ENCODE results near the gene TMEM209.

Gene TMEM209

DNA sequence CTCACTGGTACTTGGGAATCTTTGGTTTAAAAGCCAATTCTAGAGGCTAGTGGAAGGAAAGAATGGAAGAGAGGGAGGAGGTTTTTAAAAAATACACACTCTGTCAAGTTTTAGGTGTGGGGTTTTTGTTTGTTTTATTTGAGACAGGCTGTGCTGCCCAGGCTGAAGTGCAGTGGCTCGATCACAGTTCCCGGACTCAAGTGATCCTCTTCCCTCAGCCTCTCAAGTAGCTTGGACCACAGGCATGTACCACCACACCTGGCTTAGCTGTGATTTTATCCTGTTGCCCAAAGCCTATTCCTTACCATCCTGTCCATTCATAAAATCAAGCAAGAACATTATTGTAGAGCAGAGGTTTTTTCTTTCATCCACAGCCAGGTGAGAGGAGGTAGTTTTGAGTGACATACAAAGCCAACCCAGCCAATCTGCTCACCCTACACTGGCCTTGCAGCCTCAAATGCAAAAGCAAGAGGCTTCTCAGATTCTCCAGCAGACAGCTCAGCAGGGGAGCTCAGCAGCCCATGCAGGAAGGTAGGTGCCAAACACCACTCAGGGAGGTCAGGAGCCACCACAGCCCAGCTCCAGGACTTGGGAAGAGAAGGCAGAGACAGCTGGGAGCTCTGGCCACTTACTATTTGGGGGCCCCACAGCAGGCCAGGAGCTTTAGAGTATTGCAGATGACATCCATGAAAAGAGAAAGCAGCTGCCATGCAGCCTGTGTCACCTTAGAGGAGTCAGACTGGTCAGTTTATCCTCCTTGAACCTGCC is 65.8 kb downstream of the TMEM209 start:
- no peak for DNase-seq (ENCODE audit: low spot score)
- no peak overlapping the region for H3K4me3 Mint-ChIP-seq

DNA sequence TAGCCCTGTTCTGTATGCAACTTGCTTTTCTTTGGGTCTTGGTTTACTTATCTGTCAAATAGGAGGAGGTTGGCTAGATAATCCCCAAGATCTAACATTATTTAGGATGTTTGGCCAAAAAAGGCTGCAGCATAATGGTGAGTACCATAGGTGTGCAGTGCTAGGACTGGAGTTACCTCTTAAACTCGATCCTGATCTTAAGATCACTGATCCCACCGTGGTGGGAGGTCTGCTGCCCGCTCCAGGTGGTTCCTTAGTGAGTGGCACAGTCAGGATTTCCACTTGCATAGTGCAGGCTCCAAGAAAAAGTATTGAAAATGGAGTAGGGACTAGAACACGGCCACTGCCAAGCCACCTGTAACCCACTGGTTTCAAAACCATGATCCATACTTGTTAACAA is 68.0 kb downstream of the TMEM209 start:
- no peak overlapping the region for H3K27ac Mint-ChIP-seq
- peaks cover 37% of the 10 kb centered on the region for H3K36me3 Mint-ChIP-seq (ENCODE audit: low read depth)

More for the DNA sequence above, 65.8 kb downstream of the TMEM209 start:
- Mint-ChIP-seq H3K9me3 (no peaks in the 10 kb centered on the region), H3K36me3 (ENCODE audit: low read depth) (peaks cover 29% of the 10 kb centered on the region), H3K4me1 (ENCODE audit: low read depth) (peaks cover 22% of the 10 kb centered on the region), H3K27ac (no peak overlapping the region), H3K27me3 (ENCODE audit: low read depth) (peaks cover 16% of the 10 kb centered on the region)

DNA sequence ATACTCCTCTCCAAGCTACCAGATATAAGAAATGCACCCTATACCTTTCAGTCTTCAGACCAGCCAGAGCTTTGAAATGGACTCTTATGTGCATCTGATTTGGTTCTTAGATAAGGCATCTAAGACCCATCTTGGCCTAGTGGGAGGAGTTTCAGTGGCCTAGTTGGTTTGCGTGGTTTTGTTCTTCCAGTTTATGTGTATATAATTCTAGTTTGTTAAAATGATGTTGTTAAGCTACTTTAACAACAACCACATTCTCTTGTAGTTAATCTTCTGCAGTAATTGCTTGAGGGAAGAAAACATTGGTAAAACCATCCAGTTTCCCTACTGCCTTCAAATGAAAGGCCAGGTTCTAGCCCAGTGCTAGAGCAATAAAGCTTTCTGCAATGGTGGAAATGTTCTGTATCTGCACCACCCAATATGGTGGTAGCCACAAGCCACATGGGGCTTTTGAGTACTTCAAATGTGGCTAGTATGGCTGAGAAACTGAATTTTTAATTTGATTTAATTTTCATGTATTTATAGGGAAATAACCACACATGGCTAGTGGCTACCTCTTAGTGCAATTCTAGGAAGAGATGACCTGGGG is 68.5 kb downstream of the TMEM209 start:
- H3K27ac Mint-ChIP-seq: no peak overlapping the region
- no peaks in the 10 kb centered on the region for H3K9me3 Mint-ChIP-seq
- H3K36me3 Mint-ChIP-seq (ENCODE audit: low read depth): peaks cover 38% of the 10 kb centered on the region
- no peak for DNase-seq (ENCODE audit: low spot score)
- H3K4me3 Mint-ChIP-seq: no peak overlapping the region
- peaks cover 22% of the 10 kb centered on the region for H3K4me1 Mint-ChIP-seq (ENCODE audit: low read depth)
- peaks cover 2% of the 10 kb centered on the region for H3K27me3 Mint-ChIP-seq (ENCODE audit: low read depth)

More for the DNA sequence above, 68.0 kb downstream of the TMEM209 start:
- peaks cover 22% of the 10 kb centered on the region for H3K4me1 Mint-ChIP-seq (ENCODE audit: low read depth)
- no peak for DNase-seq (ENCODE audit: low spot score)
- H3K27me3 Mint-ChIP-seq (ENCODE audit: low read depth): peaks cover 4% of the 10 kb centered on the region
- no peaks in the 10 kb centered on the region for H3K9me3 Mint-ChIP-seq
- H3K4me3 Mint-ChIP-seq: no peak overlapping the region

DNA sequence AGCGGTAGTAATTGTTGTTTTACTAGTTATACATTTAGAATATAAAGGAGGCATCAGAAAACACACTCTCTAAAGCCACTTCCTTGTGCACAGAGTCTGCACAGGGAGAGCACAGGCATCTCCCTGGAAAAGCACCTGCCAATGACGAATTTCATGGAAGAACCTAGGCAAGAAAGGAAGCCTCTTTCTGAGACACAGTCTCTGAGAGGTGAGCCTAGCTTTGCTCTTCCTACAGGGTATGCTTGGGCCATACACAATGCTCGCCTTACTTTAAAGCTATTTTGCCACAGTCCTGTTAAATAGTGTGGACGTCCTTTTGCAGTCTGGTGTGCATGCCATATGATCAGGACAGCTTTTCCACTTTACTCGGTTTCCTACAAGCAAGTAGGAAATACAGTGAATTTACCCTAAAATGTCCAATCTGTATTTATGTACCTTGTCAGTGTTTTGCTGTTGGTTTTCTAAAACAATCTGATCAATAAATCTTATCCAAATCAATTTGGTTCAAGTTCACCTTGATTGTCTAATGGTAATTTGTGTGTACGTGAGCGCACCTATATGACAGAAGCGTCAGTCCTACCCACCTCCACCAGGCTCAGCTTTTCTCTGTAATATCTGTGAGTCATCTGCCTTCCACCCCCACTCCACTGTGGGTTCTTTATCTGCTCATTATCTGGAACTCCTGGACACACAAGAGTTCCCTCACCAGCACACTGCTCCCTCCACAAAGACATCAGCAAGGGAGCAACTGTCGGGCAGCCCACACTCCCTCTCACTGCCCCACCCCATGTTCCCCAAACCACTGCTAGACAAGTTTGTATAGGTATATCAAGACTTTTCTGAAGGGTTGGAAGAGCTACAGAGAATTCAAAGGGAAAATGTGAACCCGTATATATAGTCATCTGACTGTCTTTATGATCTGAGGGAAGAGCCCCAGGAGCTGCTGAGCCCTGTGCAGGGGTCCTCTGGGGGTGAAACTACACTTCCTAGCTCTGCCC is 69.7 kb downstream of the TMEM209 start:
- no peaks in the 10 kb centered on the region for H3K27me3 Mint-ChIP-seq (ENCODE audit: low read depth)
- peak overlapping the region; percentile 0 for H3K4me3 Mint-ChIP-seq
- H3K36me3 Mint-ChIP-seq (ENCODE audit: low read depth): peaks cover 46% of the 10 kb centered on the region
- H3K9me3 Mint-ChIP-seq: no peaks in the 10 kb centered on the region
- peaks cover 21% of the 10 kb centered on the region for H3K4me1 Mint-ChIP-seq (ENCODE audit: low read depth)
- peak; percentile 32 for DNase-seq (ENCODE audit: low spot score)
- no peak overlapping the region for H3K27ac Mint-ChIP-seq

- Mint-ChIP-seq H3K4me1 (ENCODE audit: low read depth) (peaks cover 21% of the 10 kb centered on the region), H3K4me3 (no peak overlapping the region), H3K27me3 (ENCODE audit: low read depth) (no peaks in the 10 kb centered on the region), H3K36me3 (ENCODE audit: low read depth) (peaks cover 50% of the 10 kb centered on the region), H3K27ac (no peak overlapping the region), H3K9me3 (no peaks in the 10 kb centered on the region)
- no peak for DNase-seq (ENCODE audit: low spot score)
Measured at GRCh38 chr7:130134726-130135125, 70.5 kb downstream of the TMEM209 start.

DNA sequence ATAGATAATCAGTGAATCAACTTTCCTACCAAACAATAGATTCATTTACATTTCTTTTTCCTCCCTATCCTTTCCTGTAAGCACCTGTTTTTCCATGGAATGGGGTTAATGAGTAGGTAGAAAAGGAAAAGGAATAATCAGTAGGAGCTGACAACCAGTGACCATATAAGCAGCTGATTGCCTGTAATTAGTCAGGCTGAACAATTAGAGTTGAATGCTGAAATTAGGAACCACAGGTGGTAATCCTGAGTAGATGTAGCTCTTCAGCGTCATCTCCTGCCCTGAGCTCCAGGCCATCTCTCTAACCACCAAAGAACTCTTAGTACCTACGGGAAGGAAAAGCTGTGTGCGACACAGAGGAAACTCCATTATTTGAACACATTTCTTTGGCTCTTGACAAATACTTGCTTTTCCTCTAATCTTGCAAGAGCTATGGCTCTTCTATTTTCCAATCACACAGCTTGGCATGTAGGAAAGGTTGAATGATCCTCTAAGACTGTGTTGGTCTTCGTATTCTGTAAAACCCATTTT is 71.0 kb downstream of the TMEM209 start:
- Mint-ChIP-seq H3K36me3 (ENCODE audit: low read depth) (peaks cover 53% of the 10 kb centered on the region), H3K27me3 (ENCODE audit: low read depth) (no peaks in the 10 kb centered on the region), H3K9me3 (no peaks in the 10 kb centered on the region), H3K4me1 (ENCODE audit: low read depth) (peaks cover 21% of the 10 kb centered on the region), H3K27ac (no peak overlapping the region), H3K4me3 (no peak overlapping the region)
- DNase-seq (ENCODE audit: low spot score): no peak

DNA sequence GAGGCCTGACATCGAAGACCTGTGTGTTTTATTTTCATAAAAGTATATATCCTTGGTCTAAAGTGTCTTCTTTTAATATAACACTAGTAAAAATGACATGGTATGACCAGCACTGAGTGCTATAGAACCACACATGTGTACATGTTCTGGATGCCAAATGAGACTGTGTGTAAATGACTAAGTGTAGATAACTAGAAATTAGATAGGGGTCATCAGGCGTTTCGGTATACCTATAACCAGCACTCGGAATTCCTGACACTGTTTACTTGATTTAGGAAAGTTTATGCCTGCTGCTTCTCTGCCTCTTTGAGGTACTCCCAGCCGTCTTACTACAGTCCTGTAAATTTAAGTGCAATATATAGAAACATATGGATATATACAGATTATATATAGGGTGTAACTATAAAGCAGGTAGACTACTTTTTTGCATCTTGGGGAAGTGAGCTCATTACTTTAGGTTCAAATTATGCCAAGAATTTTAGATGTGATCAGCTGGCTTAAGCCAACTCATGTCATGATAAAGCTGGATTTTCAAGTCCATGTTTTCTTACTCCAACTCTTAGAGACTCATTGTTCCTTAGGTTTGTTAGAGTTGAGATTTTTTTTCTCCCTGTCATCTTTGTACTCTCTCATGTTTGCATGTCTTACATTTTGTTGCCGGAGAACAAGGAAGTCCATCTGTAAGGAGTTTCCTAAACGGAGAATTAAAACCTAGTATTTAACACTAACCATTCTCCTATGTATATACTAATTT is 72.0 kb downstream of the TMEM209 start:
- Mint-ChIP-seq H3K9me3 (no peaks in the 10 kb centered on the region), H3K27ac (no peak overlapping the region), H3K36me3 (ENCODE audit: low read depth) (peaks cover 55% of the 10 kb centered on the region), H3K4me3 (no peak overlapping the region), H3K27me3 (ENCODE audit: low read depth) (no peaks in the 10 kb centered on the region), H3K4me1 (ENCODE audit: low read depth) (peaks cover 21% of the 10 kb centered on the region)
- DNase-seq (ENCODE audit: low spot score): no peak

GRCh38 chr7:130131964-130132875 is 73.0 kb downstream of the TMEM209 start:
- Mint-ChIP-seq H3K4me3 (no peak overlapping the region), H3K4me1 (ENCODE audit: low read depth) (peaks cover 21% of the 10 kb centered on the region), H3K9me3 (no peaks in the 10 kb centered on the region), H3K36me3 (ENCODE audit: low read depth) (peaks cover 58% of the 10 kb centered on the region), H3K27ac (no peak overlapping the region), H3K27me3 (ENCODE audit: low read depth) (no peaks in the 10 kb centered on the region)
- DNase-seq (ENCODE audit: low spot score): no peak

DNA sequence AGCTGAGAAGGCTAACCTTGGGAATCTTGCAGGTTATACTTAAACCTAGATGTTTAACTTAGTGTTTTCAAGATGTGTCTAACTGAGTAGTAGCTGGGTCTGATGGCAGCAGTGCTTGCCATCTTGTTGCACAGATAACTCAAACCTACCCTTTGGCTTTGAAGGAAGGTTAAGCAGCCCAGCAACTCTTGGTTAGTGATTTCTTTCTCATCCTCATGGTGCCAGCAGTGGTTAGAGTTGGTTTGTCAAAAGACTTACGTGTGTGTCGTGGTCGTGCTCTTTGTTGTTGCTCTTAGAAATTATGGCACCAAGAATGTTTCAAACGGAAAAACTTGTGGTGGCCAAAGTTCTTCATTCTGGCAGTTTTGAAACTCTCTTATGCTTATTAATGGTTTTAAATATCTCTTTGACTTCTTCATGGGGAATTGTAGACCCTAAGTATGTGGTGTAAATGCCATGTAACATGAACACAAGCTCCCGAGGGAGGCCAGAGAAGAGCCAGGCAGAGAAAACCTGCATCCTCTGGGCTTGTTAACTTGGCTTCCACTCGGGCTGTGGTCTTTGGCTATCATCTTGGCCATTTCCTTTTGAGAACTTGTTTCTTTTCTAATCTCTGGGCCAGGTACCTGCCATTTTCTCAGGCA is 73.9 kb downstream of the TMEM209 start:
- Mint-ChIP-seq H3K27me3 (ENCODE audit: low read depth) (no peaks in the 10 kb centered on the region), H3K36me3 (ENCODE audit: low read depth) (peaks cover 63% of the 10 kb centered on the region), H3K4me1 (ENCODE audit: low read depth) (peaks cover 12% of the 10 kb centered on the region), H3K9me3 (no peaks in the 10 kb centered on the region), H3K4me3 (no peak overlapping the region), H3K27ac (no peak overlapping the region)
- DNase-seq (ENCODE audit: low spot score): no peak

- no peak overlapping the region for H3K27ac Mint-ChIP-seq
- H3K36me3 Mint-ChIP-seq (ENCODE audit: low read depth): peaks cover 53% of the 10 kb centered on the region
- H3K4me1 Mint-ChIP-seq (ENCODE audit: low read depth): no peaks in the 10 kb centered on the region
- no peak for DNase-seq (ENCODE audit: low spot score)
- no peaks in the 10 kb centered on the region for H3K27me3 Mint-ChIP-seq (ENCODE audit: low read depth)
- no peak overlapping the region for H3K4me3 Mint-ChIP-seq
- no peaks in the 10 kb centered on the region for H3K9me3 Mint-ChIP-seq
Measured at GRCh38 chr7:130129011-130129411, 76.2 kb downstream of the TMEM209 start.

DNA sequence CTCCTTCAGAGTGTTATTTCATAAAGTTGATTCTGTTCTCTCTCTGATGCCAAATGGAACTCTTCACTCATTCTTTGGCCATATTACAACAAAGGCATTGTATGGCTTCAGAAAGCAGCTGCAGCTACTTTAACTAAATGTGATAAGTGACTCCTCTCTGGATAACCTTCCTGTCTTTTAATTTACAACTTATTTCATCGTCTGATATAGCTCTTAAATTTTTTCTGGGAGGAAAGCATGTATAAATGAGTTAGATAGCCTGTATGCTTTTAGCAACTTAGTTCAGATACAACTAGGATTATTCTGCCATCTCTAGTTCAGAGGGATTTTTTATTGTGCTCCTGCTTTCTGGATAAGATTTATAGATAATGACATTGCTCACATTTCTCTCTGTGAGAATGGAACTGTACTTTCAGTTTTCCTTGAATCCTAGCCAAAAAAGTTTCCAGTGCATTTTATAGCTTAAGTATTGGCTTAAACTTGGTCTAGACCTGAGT is 77.3 kb downstream of the TMEM209 start:
- Mint-ChIP-seq H3K4me3 (no peak overlapping the region), H3K9me3 (no peaks in the 10 kb centered on the region), H3K4me1 (ENCODE audit: low read depth) (no peaks in the 10 kb centered on the region), H3K36me3 (ENCODE audit: low read depth) (peaks cover 52% of the 10 kb centered on the region), H3K27ac (no peak overlapping the region), H3K27me3 (ENCODE audit: low read depth) (no peaks in the 10 kb centered on the region)
- no peak for DNase-seq (ENCODE audit: low spot score)

DNA sequence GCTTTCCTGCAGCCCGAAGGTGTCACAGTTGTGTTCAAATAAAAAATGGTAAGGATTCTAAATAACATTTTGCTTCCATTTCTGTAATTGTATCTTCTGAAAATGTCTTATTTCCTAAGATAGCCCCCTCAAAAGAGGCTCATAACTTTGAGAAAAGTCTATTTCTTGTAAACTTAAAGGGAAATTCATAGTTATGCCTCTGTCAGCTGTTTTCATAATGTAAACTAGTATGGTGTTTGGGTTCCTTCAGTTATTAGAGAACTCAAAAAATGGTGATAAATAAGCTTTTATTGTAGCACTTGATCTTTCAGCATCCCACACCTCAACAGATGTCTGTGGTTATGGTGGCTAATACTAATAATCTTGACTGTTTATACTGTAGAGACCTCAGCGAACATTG is 77.8 kb downstream of the TMEM209 start:
- H3K36me3 Mint-ChIP-seq (ENCODE audit: low read depth): peaks cover 57% of the 10 kb centered on the region
- no peaks in the 10 kb centered on the region for H3K9me3 Mint-ChIP-seq
- no peak for DNase-seq (ENCODE audit: low spot score)
- no peak overlapping the region for H3K27ac Mint-ChIP-seq
- H3K4me3 Mint-ChIP-seq: no peak overlapping the region
- no peaks in the 10 kb centered on the region for H3K4me1 Mint-ChIP-seq (ENCODE audit: low read depth)
- H3K27me3 Mint-ChIP-seq (ENCODE audit: low read depth): no peaks in the 10 kb centered on the region

Measured in T-helper 2 cell treated with Interferon-gamma antibody and Interleukin-4, amounts not matched to agents 5 μg/mL and 100 μg/mL, for 36 hours (primary cell).